NCI-H2227 treated with DMSO at 0.1 percent for 48 hours (cell line): ENCODE data around the gene PACS1.
A peak's percentile ranks its signal among the peaks of the same experiment; 100 is the strongest.

Experiments used
- DNase-seq: peaks from one replicate; lab custom pipeline; 2025; lab: John Stamatoyannopoulos, UW

The PACS1 gene

GRCh38 chr11:66290330-66290621, 220.2 kb downstream of the PACS1 start:
- DNase-seq, result no peak

GRCh38 chr11:66291303-66291705, 221.2 kb downstream of the PACS1 start:
- DNase-seq, result no peak

- DNase-seq, result peak; percentile 22
These were observed 221.9 kb downstream of the PACS1 start, which contains the start of gene TMEM151A for GRCh38 chr11:66291706-66292542. Gene TMEM151A, plus strand, starts transcription at chr11:66291894. Its CDS starts 120 bp downstream, at chr11:66292014.

GRCh38 chr11:66292543-66293332, 222.7 kb downstream of the PACS1 start:
- no peak for DNase-seq

GRCh38 chr11:66293352-66293751, 223.3 kb downstream of the PACS1 start:
- no peak for DNase-seq

GRCh38 chr11:66293777-66294625, 223.9 kb downstream of the PACS1 start:
- no peak for DNase-seq
